ENCODE data around the gene SOSTDC1. TPM values are rescaled to one million over a fixed set of nuclear protein-coding genes. Genes with fewer than 3 reads are reported as not detected.
"Not testable (repeated sequence)": the region's sequence is repeated elsewhere in the genome, so short reads cannot be mapped to it uniquely, and the experiment has no call there.

SOSTDC1 gene
- total RNA-seq, 1 experiment from 2014 or later, result not detected

GRCh38 chr7:16463520-16463919 lies 2.0 kb downstream of the SOSTDC1 start:
- no peak for DNase-seq (ENCODE audit: low read depth)

GRCh38 chr7:16462431-16462889 lies 3.1 kb downstream of the SOSTDC1 start:
- DNase-seq (ENCODE audit: low read depth), result no peak

GRCh38 chr7:16460789-16461493 lies 4.6 kb downstream of the SOSTDC1 start:
- DNase-seq (ENCODE audit: low read depth), result no peak

GRCh38 chr7:16456303-16456702 lies 9.2 kb downstream of the SOSTDC1 start:
- DNase-seq (ENCODE audit: low read depth), result not testable (repeated sequence)

GRCh38 chr7:16455591-16455990 lies 9.9 kb downstream of the SOSTDC1 start:
- DNase-seq (ENCODE audit: low read depth), result no peak

- no peak for DNase-seq (ENCODE audit: low read depth)
Observed at GRCh38 chr7:16450366-16450765, 15.2 kb downstream of the SOSTDC1 start.

- DNase-seq (ENCODE audit: low read depth), result no peak
Observed at GRCh38 chr7:16447876-16448275, 17.7 kb downstream of the SOSTDC1 start.

GRCh38 chr7:16446508-16446907 lies 19.0 kb downstream of the SOSTDC1 start:
- no peak for DNase-seq (ENCODE audit: low read depth)

GRCh38 chr7:16443871-16444270 lies 21.7 kb downstream of the SOSTDC1 start:
- DNase-seq (ENCODE audit: low read depth), result not testable (repeated sequence)

GRCh38 chr7:16438988-16439387 lies 26.6 kb downstream of the SOSTDC1 start:
- DNase-seq (ENCODE audit: low read depth), result no peak

- no peak for DNase-seq (ENCODE audit: low read depth)
Observed at GRCh38 chr7:16436306-16436705, 29.2 kb downstream of the SOSTDC1 start.

GRCh38 chr7:16433568-16434122 lies 31.9 kb downstream of the SOSTDC1 start:
- DNase-seq (ENCODE audit: low read depth), result no peak

- DNase-seq (ENCODE audit: low read depth), result no peak
Observed at GRCh38 chr7:16432425-16432731, 33.2 kb downstream of the SOSTDC1 start.

- peak; percentile 46 for DNase-seq (ENCODE audit: low read depth)
Observed at GRCh38 chr7:16431646-16432424, 33.7 kb downstream of the SOSTDC1 start.

- peak; percentile 48 for DNase-seq (ENCODE audit: low read depth)
Observed at GRCh38 chr7:16430133-16430532, 35.4 kb downstream of the SOSTDC1 start.

- peak; percentile 78 for DNase-seq (ENCODE audit: low read depth)
Observed at GRCh38 chr7:16428672-16429071, 36.9 kb downstream of the SOSTDC1 start.

- no peak for DNase-seq (ENCODE audit: low read depth)
Observed at GRCh38 chr7:16428182-16428581, 37.4 kb downstream of the SOSTDC1 start.

GRCh38 chr7:16423761-16424160 lies 41.8 kb downstream of the SOSTDC1 start:
- DNase-seq (ENCODE audit: low read depth), result no peak

- DNase-seq (ENCODE audit: low read depth), result no peak
Observed at GRCh38 chr7:16422917-16423316, 42.6 kb downstream of the SOSTDC1 start.

GRCh38 chr7:16422103-16422435 lies 43.5 kb downstream of the SOSTDC1 start:
- no peak for DNase-seq (ENCODE audit: low read depth)

- DNase-seq (ENCODE audit: low read depth), result no peak
Observed at GRCh38 chr7:16421333-16422102, 44.0 kb downstream of the SOSTDC1 start, which contains the start of gene CRPPA. Gene CRPPA (minus strand): TSS chr7:16421538. CDS start chr7:16421322, 216 bp downstream.
